K562 (cell line): ENCODE data around the gene ILDR1.

Experiments used
- CTCF ChIP-seq, 3 experiments: IDR thresholded peaks in 2 of 3; conservative IDR thresholded peaks in 1 of 3; 2 replicates each; pipeline ENCODE4 v1.5.1; 2011 to 2012; ENCODE audit warnings: low read length in 3 of 3, mild to moderate bottlenecking in 3 of 3, control low read depth in 2 of 3, improper control_type of control experiment in 1 of 3, inconsistent platforms in 1 of 3, low read depth in 1 of 3, mixed read lengths in 1 of 3, moderate library complexity in 1 of 3; ENCODE audit not compliant: insufficient read depth in 2 of 3
- HNRNPK ChIP-seq: fragments of 200-400 bp; formaldehyde crosslinking; IDR thresholded peaks from one replicate; pipeline ENCODE4 v1.6.1; 2018; ENCODE audit warnings: mild to moderate bottlenecking, low read depth, low read length; ENCODE audit not compliant: poor library complexity, severe bottlenecking
- MAX ChIP-seq: sonication (generic); formaldehyde crosslinking; IDR thresholded peaks from 2 replicates; pipeline ENCODE4 v1.9.0; 2022; ENCODE audit warnings: mild to moderate bottlenecking, missing genetic modification reagents
- POLR2A ChIP-seq: fragments of 450-650 bp; conservative IDR thresholded peaks from 2 replicates; pipeline ENCODE4 v1.6.1; 2016
- SMAD4 ChIP-seq: fragments of 250-450 bp; sonication (Bioruptor Pico); conservative IDR thresholded peaks from 2 replicates; pipeline ENCODE4 v1.8.0; 2021; ENCODE audit warnings: inconsistent platforms, mild to moderate bottlenecking, moderate library complexity
- SNRNP70 ChIP-seq: fragments of 200-400 bp; formaldehyde crosslinking; optimal IDR thresholded peaks from 2 replicates; pipeline ENCODE3; 2017; ENCODE audit warnings: low read depth, low read length
- SPI1 ChIP-seq: IDR thresholded peaks from 2 replicates; pipeline ENCODE4 v1.6.1; 2011; ENCODE audit warnings: low read depth, low read length, control low read depth, borderline replicate concordance
- TAF1 ChIP-seq: IDR thresholded peaks from 2 replicates; pipeline ENCODE4 v1.6.1; 2011; ENCODE audit warnings: mild to moderate bottlenecking, low read length, moderate library complexity; ENCODE audit not compliant: insufficient read depth, control insufficient read depth, severe bottlenecking; ENCODE audit errors: extremely low read depth
- TSHZ1 ChIP-seq: fragments of 250-450 bp; sonication (Bioruptor Pico); IDR thresholded peaks from 2 replicates; pipeline ENCODE4 v1.4.0; 2020; ENCODE audit warnings: mild to moderate bottlenecking, moderate library complexity
- ZKSCAN1 ChIP-seq: fragments of 150-350 bp; IDR thresholded peaks from 2 replicates; pipeline ENCODE4 v1.6.1; 2016; ENCODE audit warnings: low read depth, low read length
- ZNF212 ChIP-seq: fragments of 450-650 bp; formaldehyde crosslinking; IDR thresholded peaks from 2 replicates; pipeline ENCODE4 v1.4.0; 2020; ENCODE audit warnings: mild to moderate bottlenecking
- TF ChIP-seq, protein P1 (sequence below): sonication (generic); formaldehyde crosslinking; IDR thresholded peaks from 2 replicates; pipeline ENCODE4 v1.5.0; 2020; ENCODE audit warnings: missing genetic modification reagents
- TF ChIP-seq, protein P2 (sequence below): sonication (generic); formaldehyde crosslinking; IDR thresholded peaks from 2 replicates; pipeline ENCODE4 v1.8.1; 2022; ENCODE audit warnings: missing genetic modification reagents

DNA sequence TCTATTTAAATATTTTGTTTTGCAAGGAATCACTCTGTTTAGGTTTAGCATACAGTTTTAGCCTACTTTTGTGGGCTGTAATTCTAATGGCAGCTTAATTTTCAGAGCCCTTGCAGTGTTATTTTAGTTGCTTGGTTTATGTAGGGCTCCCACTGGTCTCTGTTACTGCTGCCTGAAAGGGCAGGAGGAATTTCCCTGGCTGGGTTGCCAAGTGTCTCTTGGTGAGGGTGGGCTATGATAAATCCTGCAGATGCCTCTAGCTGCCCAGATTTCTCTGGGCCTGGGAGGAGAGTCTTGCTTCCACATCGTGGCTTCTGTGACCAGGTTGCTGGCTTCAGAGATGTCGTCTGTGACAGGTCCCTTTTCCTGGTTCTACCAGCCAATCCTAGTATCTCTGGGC is 36.2 kb downstream of the ILDR1 start:
- TF ChIP-seq, protein P1, sequence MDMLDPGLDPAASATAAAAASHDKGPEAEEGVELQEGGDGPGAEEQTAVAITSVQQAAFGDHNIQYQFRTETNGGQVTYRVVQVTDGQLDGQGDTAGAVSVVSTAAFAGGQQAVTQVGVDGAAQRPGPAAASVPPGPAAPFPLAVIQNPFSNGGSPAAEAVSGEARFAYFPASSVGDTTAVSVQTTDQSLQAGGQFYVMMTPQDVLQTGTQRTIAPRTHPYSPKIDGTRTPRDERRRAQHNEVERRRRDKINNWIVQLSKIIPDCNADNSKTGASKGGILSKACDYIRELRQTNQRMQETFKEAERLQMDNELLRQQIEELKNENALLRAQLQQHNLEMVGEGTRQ (CRISPR knock-in tag) = no peak
- TF ChIP-seq TAF1 (no peak), MAX (no peak), CTCF (IDR thresholded peaks at IDR 0.05 in 2 of 3, conservative IDR thresholded peaks at IDR 0.05 in 1 of 3; ENCODE audit: insufficient read depth in 2 of 3, low read depth in 1 of 3, low read length in 3 of 3) (no peak), ZKSCAN1 (no peak), ZNF212 (CRISPR knock-in tag) (no peak), TSHZ1 (CRISPR knock-in tag) (no peak), POLR2A (no peak), HNRNPK (no peak), SNRNP70 (no peak), SPI1 (no peak), SMAD4 (CRISPR knock-in tag) (no peak)
- TF ChIP-seq, protein P2, sequence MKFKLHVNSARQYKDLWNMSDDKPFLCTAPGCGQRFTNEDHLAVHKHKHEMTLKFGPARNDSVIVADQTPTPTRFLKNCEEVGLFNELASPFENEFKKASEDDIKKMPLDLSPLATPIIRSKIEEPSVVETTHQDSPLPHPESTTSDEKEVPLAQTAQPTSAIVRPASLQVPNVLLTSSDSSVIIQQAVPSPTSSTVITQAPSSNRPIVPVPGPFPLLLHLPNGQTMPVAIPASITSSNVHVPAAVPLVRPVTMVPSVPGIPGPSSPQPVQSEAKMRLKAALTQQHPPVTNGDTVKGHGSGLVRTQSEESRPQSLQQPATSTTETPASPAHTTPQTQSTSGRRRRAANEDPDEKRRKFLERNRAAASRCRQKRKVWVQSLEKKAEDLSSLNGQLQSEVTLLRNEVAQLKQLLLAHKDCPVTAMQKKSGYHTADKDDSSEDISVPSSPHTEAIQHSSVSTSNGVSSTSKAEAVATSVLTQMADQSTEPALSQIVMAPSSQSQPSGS = no peak
